ENCODE results near the gene FAF1. TPM values are rescaled to one million over a fixed set of nuclear protein-coding genes. Genes with fewer than 3 reads are reported as not detected.

The FAF1 gene
- total and polyA plus RNA-seq, 2 of the 8 experiments (the other 6 are each of a cell fraction or from before 2014, with no cell fraction given) = 10.8 to 65.9 TPM

- CTCF ChIA-PET (ENCODE audit: partially characterized antibody) = interaction anchor here (0.7 to 10.4 kb wide), 3 partner anchors 11 to 376 kb away, joined by 4 to 65 read pairs (median 4); no protein-coding TSS in a partner anchor
- H2BK120ac ChIP-seq (replicated peaks; ENCODE audit: low read depth, low read length) = no peak overlapping the region
- H3K79me2 ChIP-seq (ENCODE audit: control insufficient read depth in 1 of 2, insufficient read depth in 2 of 2, low read length in 2 of 2) = no peaks in the 10 kb centered on the region
- H3K18ac ChIP-seq (ENCODE audit: extremely low read depth, low read length) = no peak overlapping the region
- H3K79me1 ChIP-seq (ENCODE audit: low read depth, low read length) = no peaks in the 10 kb centered on the region
- no peaks in the 10 kb centered on the region for H3K23me2 ChIP-seq (ENCODE audit: low read depth, low read length)
- no peak overlapping the region for H3K23ac ChIP-seq (ENCODE audit: insufficient read length)
- H2BK15ac ChIP-seq (ENCODE audit: low read length) = no peak overlapping the region
- POLR2A ChIA-PET (ENCODE audit: partially characterized antibody) = interaction anchor here (1.0 kb wide), 1 partner anchor 10 kb away, joined by 4 read pairs; no protein-coding TSS in a partner anchor
- no peak overlapping the region for H2BK20ac ChIP-seq (ENCODE audit: low read length)
- no peak overlapping the region for H2BK12ac ChIP-seq (ENCODE audit: low read depth, low read length)
- H3K14ac ChIP-seq (ENCODE audit: insufficient read length) = no peak overlapping the region
- WGBS, 2 experiments (ENCODE audit: extremely low coverage in 1 of 2, insufficient coverage in 1 of 2, insufficient read length in 1 of 2, insufficient replicate concordance in 2 of 2, low coverage in 1 of 2, low lambda C conversion rate in 2 of 2, missing lambda C conversion rate in 1 of 2) = 86% methylated on average over 2 of the region's 2 CpGs; no CpG with 5 or more reads in 1 of the 2 experiments
- no peaks in the 10 kb centered on the region for H3K36me3 ChIP-seq (ENCODE audit: control insufficient read depth in 2 of 4, insufficient read depth in 4 of 4, low read length in 3 of 4)
- no peak overlapping the region for H3K56ac ChIP-seq (replicated peaks; ENCODE audit: insufficient read length, low read depth, low read length)
- H4K8ac ChIP-seq (ENCODE audit: extremely low read depth, insufficient read depth, low read length) = no peak overlapping the region
- no peak overlapping the region for H3K4me2 ChIP-seq (ENCODE audit: insufficient read depth in 1 of 2, low read depth in 2 of 2, low read length in 2 of 2)
- no peaks in the 10 kb centered on the region for H3K27me3 ChIP-seq (replicated peaks in 1 of 4; ENCODE audit: control insufficient read depth in 3 of 4, extremely low read depth in 1 of 4, insufficient read depth in 3 of 4, low read length in 3 of 4)
- no peak overlapping the region for H3K4ac ChIP-seq (replicated peaks; ENCODE audit: insufficient read length, low read depth, low read length)
- no peak overlapping the region for H4K91ac ChIP-seq (replicated peaks; ENCODE audit: insufficient read length, low read length)
- H3K4me3 ChIP-seq (ENCODE audit: extremely low read depth in 1 of 4, insufficient read depth in 2 of 4, low read depth in 3 of 4, low read length in 4 of 4) = no peak overlapping the region
- FAIRE-seq (no peak), DNase-seq (ENCODE audit: low read depth in 1 of 2, low spot score in 2 of 2) (no peak)
- H4K5ac ChIP-seq (ENCODE audit: insufficient read length, low read depth, low read length) = no peak overlapping the region
- H2AFZ ChIP-seq (ENCODE audit: low read length) = no peak overlapping the region
- no peak overlapping the region for H3K27ac ChIP-seq (ENCODE audit: low read depth, low read length)
- no peak overlapping the region for H2BK5ac ChIP-seq (ENCODE audit: low read depth, low read length)
- H3K9ac ChIP-seq (replicated peaks in 1 of 4; ENCODE audit: extremely low read depth in 1 of 4, low read depth in 3 of 4, low read length in 3 of 4) = no peak overlapping the region
- no peak overlapping the region for H2AK5ac ChIP-seq (ENCODE audit: low read depth, low read length)
- no peaks in the 10 kb centered on the region; a peak in 1 of 7 replicates for H3K4me1 ChIP-seq (replicated peaks in 1 of 4; ENCODE audit: control insufficient read depth in 3 of 4, insufficient read depth in 4 of 4, low read length in 3 of 4)
- H3K9me3 ChIP-seq (ENCODE audit: insufficient read depth in 2 of 2, low read depth in 1 of 2, low read length in 1 of 2) = no peaks in the 10 kb centered on the region
- H4K20me1 ChIP-seq (replicated peaks in 1 of 2; ENCODE audit: control insufficient read depth in 1 of 2, insufficient read depth in 2 of 2, low read length in 2 of 2) = no peaks in the 10 kb centered on the region
- TF ChIP-seq YY1 (IDR thresholded peaks at IDR 0.05; ENCODE audit: low read depth, low read length) (no peak), SIN3A (conservative IDR thresholded peaks at IDR 0.05 in 1 of 2, IDR thresholded peaks at IDR 0.05 in 1 of 2; ENCODE audit: low read depth in 1 of 2, low read length in 2 of 2) (no peak), RNF2 (IDR thresholded peaks at IDR 0.05; ENCODE audit: borderline replicate concordance, low read depth, low read length, missing control alignments, poor library complexity, severe bottlenecking) (no peak), SAP30 (IDR thresholded peaks at IDR 0.05; ENCODE audit: insufficient read depth, insufficient replicate concordance, low read length) (no peak), NANOG (IDR thresholded peaks at IDR 0.05; ENCODE audit: insufficient read depth, low read depth, low read length, poor library complexity, severe bottlenecking) (no peak), USF2 (IDR thresholded peaks at IDR 0.05; ENCODE audit: low read length) (no peak)
Observed at GRCh38 chr1:50610563-50610962, 349.5 kb downstream of the FAF1 start.

Measured in H1 (cell line).